SK-N-SH (cell line): Measurements from ENCODE around the gene PRR23A. TPM values are rescaled to one million over a fixed set of nuclear protein-coding genes. Genes with fewer than 3 reads are reported as not detected.

Experiments used
- CTCF ChIA-PET: fragments of 300-600, 350-600 bp; formaldehyde crosslinking; extraction: SDS; loops from one replicate; lab custom pipeline; 2021; lab: Yijun Ruan, JAX
- POLR2A ChIA-PET: fragments of 350-600 bp; sonication (Branson Sonifier 250); formaldehyde crosslinking; extraction: SDS; loops from one replicate; lab custom pipeline; 2020; ENCODE audit warnings: antibody characterized with exemption, inconsistent platforms; lab: Yijun Ruan, JAX
- DNase-seq: peaks from one replicate; pipeline ENCODE4 v3.0.0; 2012
- H2AFZ ChIP-seq: fragments of 200-600 bp; sonication (generic); 2 replicates; pipeline ENCODE4 v1.8.1; 2016; ENCODE audit warnings: antibody characterized with exemption, mild to moderate bottlenecking, low read depth
- H3F3A ChIP-seq: fragments of 200-600 bp; sonication (generic); replicated peaks from 2 replicates; pipeline ENCODE3; 2016; ENCODE audit warnings: antibody characterized with exemption, mild to moderate bottlenecking; ENCODE audit not compliant: insufficient read depth
- H3K27ac ChIP-seq, 2 experiments: fragments of 200-500 bp in 1 of 2; fragments of 200-600 bp in 1 of 2; sonication (Bioruptor generic) in 1 of 2; sonication (generic), shearing (Covaris generic) in 1 of 2; 2 replicates each; pipeline versions ENCODE4 v1.5.1 to v1.6.1; 2014 to 2016; ENCODE audit warnings: low read depth in 2 of 2, inconsistent platforms in 1 of 2, low read length in 1 of 2, mild to moderate bottlenecking in 1 of 2, mixed read lengths in 1 of 2
- H3K27me3 ChIP-seq: fragments of 200-600 bp; sonication (generic), shearing (Covaris generic); 2 replicates; pipeline ENCODE4 v1.6.1; 2016; ENCODE audit warnings: mixed run types; ENCODE audit not compliant: insufficient read depth
- H3K36me3 ChIP-seq, 2 experiments: fragments of 200-500 bp in 1 of 2; fragments of 200-600 bp in 1 of 2; sonication (Bioruptor generic) in 1 of 2; sonication (generic) in 1 of 2; replicated peaks in 1 of 2; 2 replicates each; pipeline versions ENCODE3 to v1.5.1; 2014 to 2016; ENCODE audit warnings: low read length in 1 of 2, mild to moderate bottlenecking in 1 of 2; ENCODE audit not compliant: insufficient read depth in 2 of 2, control insufficient read depth in 1 of 2
- H3K4me1 ChIP-seq, 2 experiments: fragments of 200-500 bp in 1 of 2; fragments of 200-600 bp in 1 of 2; sonication (Bioruptor generic) in 1 of 2; sonication (generic), shearing (Covaris generic) in 1 of 2; 2 replicates each; pipeline versions ENCODE4 v1.5.1 to v1.6.1; 2014 to 2016; ENCODE audit warnings: low read depth in 1 of 2, low read length in 1 of 2, mixed run types in 1 of 2; ENCODE audit not compliant: insufficient read depth in 2 of 2, control insufficient read depth in 1 of 2
- H3K4me2 ChIP-seq: fragments of 200-600 bp; sonication (generic), shearing (Covaris generic); 2 replicates; pipeline ENCODE4 v1.6.1; 2017; ENCODE audit warnings: mixed run types
- H3K4me3 ChIP-seq, 2 experiments: fragments of 200-500 bp in 1 of 2; fragments of 200-600 bp in 1 of 2; sonication (Bioruptor generic) in 1 of 2; sonication (generic), shearing (Covaris generic) in 1 of 2; 2 replicates each; pipeline versions ENCODE4 v1.5.1 to v1.8.1; 2014 to 2016; ENCODE audit warnings: low read depth in 2 of 2, inconsistent platforms in 1 of 2, low read length in 1 of 2, mild to moderate bottlenecking in 1 of 2, mixed read lengths in 1 of 2, moderate library complexity in 1 of 2
- H3K79me2 ChIP-seq: fragments of 200-600 bp; sonication (generic); 2 replicates; pipeline ENCODE4 v1.8.1; 2017; ENCODE audit warnings: mild to moderate bottlenecking; ENCODE audit not compliant: insufficient read depth
- H3K9ac ChIP-seq: fragments of 200-600 bp; sonication (generic); 2 replicates; pipeline ENCODE4 v1.6.1; 2017; ENCODE audit warnings: mixed run types
- H3K9me2 ChIP-seq: fragments of 200-600 bp; sonication (generic); 2 replicates; pipeline ENCODE4 v1.6.1; 2017; ENCODE audit warnings: mixed run types
- H3K9me3 ChIP-seq: fragments of 200-600 bp; sonication (generic); 2 replicates; pipeline ENCODE4 v1.6.1; 2017; ENCODE audit warnings: mixed run types, mild to moderate bottlenecking, moderate library complexity
- H4K20me1 ChIP-seq: fragments of 200-600 bp; sonication (generic); 2 replicates; pipeline ENCODE4 v1.6.1; 2017; ENCODE audit warnings: mild to moderate bottlenecking, mixed run types; ENCODE audit not compliant: insufficient read depth
- CTCF ChIP-seq: fragments of 200-600 bp; sonication (generic); IDR thresholded peaks from 2 replicates; pipeline ENCODE4 v1.6.1; 2017; ENCODE audit warnings: antibody characterized with exemption, mild to moderate bottlenecking, moderate library complexity
- EZH2phosphoT487 ChIP-seq: fragments of 200-600 bp; sonication (generic); IDR thresholded peaks from 2 replicates; pipeline ENCODE4 v1.6.1; 2017; ENCODE audit warnings: low read depth, mixed run types, mild to moderate bottlenecking, antibody characterized with exemption, moderate library complexity, borderline replicate concordance
- FOXJ3 ChIP-seq: sonication (generic); formaldehyde crosslinking; IDR thresholded peaks from 2 replicates; pipeline ENCODE4 v1.5.1; 2020; ENCODE audit warnings: mild to moderate bottlenecking, missing genetic modification reagents
- FOXM1 ChIP-seq: IDR thresholded peaks from 2 replicates; pipeline ENCODE4 v1.4.0; 2012; ENCODE audit warnings: low read depth, mild to moderate bottlenecking
- MEF2A ChIP-seq: IDR thresholded peaks from 2 replicates; pipeline ENCODE4 v1.4.0; 2012; ENCODE audit warnings: low read depth, borderline replicate concordance
- PBX3 ChIP-seq: IDR thresholded peaks from 2 replicates; pipeline ENCODE4; 2012
- RAD21 ChIP-seq: IDR thresholded peaks from 2 replicates; pipeline ENCODE4 v1.6.1; 2012; ENCODE audit warnings: mild to moderate bottlenecking, low read length
- RCOR1 ChIP-seq: fragments of 150-350 bp; IDR thresholded peaks from 2 replicates; pipeline ENCODE4 v1.6.1; 2017; ENCODE audit warnings: antibody characterized with exemption, low read length
- RFX5 ChIP-seq: IDR thresholded peaks from 2 replicates; pipeline ENCODE4 v1.6.1; 2012; ENCODE audit warnings: mild to moderate bottlenecking, improper control_type of control experiment, low read length
- SMC3 ChIP-seq: IDR thresholded peaks from 2 replicates; pipeline ENCODE4 v1.6.1; 2012; ENCODE audit warnings: low read depth, low read length, improper control_type of control experiment
- TAF1 ChIP-seq: IDR thresholded peaks from 2 replicates; pipeline ENCODE4 v1.6.1; 2012; ENCODE audit warnings: low read depth, mild to moderate bottlenecking, low read length, moderate library complexity, borderline replicate concordance
- TCF12 ChIP-seq: IDR thresholded peaks from 2 replicates; pipeline ENCODE4 v1.4.0; 2012
- TEAD4 ChIP-seq: IDR thresholded peaks from 2 replicates; pipeline ENCODE4 v1.4.0; 2012; ENCODE audit warnings: mild to moderate bottlenecking, borderline replicate concordance; ENCODE audit not compliant: insufficient read depth
- USF2 ChIP-seq: fragments of 150-350 bp; IDR thresholded peaks from 2 replicates; pipeline ENCODE4 v1.6.1; 2017; ENCODE audit warnings: antibody characterized with exemption, low read length, low read depth, borderline replicate concordance
- WGBS: methylation state at CpG from one replicate; pipeline ENCODE4 v1.1.6; 2017; ENCODE audit warnings: low lambda C conversion rate; 5-methylcytosine and 5-hydroxymethylcytosine counted together
- polyA plus RNA-seq, 3 experiments: library from polyadenylated mRNA; depleted of rRNA; stranded (reverse); fragments of >200 nt; gene quantifications; 2 replicates each; pipeline ENCODE4 v1.2.3, GENCODE V29; 2012

The PRR23A gene
- polyA plus RNA-seq, 1 of the 3 experiments (the other 2 are of a cell fraction) = not detected

GRCh38 chr3:139020036-139020867 lies 14.2 kb upstream of the PRR23A start:
- WGBS = 78% methylated on average over 47 of the region's 81 CpGs
- TF ChIP-seq RFX5 = no peak
- no peak for TF ChIP-seq SMC3
- TF ChIP-seq RAD21 = no peak
- no peak for TF ChIP-seq EZH2phosphoT487
- no peak for TF ChIP-seq TEAD4
- TF ChIP-seq RCOR1 = no peak
- TF ChIP-seq FOXM1 = no peak
- TF ChIP-seq FOXJ3 (CRISPR knock-in tag) = no peak
- no peak for TF ChIP-seq PBX3
- TF ChIP-seq TCF12 = no peak
- TF ChIP-seq TAF1 = no peak
- TF ChIP-seq USF2 = no peak
- TF ChIP-seq CTCF = no peak
- no peak for TF ChIP-seq MEF2A
- POLR2A ChIA-PET = no interaction called here
- Histone ChIP-seq H3K4me1 (no peaks in the 10 kb centered on the region), H3K9me3 (no peaks in the 10 kb centered on the region), H3K27ac (no peak overlapping the region), H2AFZ (no peak overlapping the region), H3K27me3 (no peaks in the 10 kb centered on the region), H3K36me3 (no peaks in the 10 kb centered on the region), H4K20me1 (no peaks in the 10 kb centered on the region), H3K79me2 (no peaks in the 10 kb centered on the region), H3K4me2 (no peak overlapping the region), H3K9me2 (no peaks in the 10 kb centered on the region), H3K4me3 (no peak overlapping the region), H3K9ac (no peak overlapping the region), H3F3A (no peaks in the 10 kb centered on the region)
- CTCF ChIA-PET = interaction anchor here (0.5 kb wide), 1 partner anchor 92 kb away, joined by 3 read pairs; no protein-coding TSS in a partner anchor
- peak; percentile 24 for DNase-seq
